HG03565 (cell line): Measurements from ENCODE around the gene RAB6B.

ENCODE experiments used
- ATAC-seq: cut with Tn5 transposase; IDR thresholded peaks from one replicate; pipeline ENCODE4 v1.9.1; 2021; ENCODE audit warnings: mild to moderate bottlenecking, moderate library complexity; ENCODE audit not compliant: unreplicated experiment

RAB6B gene

GRCh38 chr3:133860519-133860918, 35.2 kb downstream of the RAB6B start:
- ATAC-seq: no peak

- ATAC-seq: no peak
These were observed 36.1 kb downstream of the RAB6B start for GRCh38 chr3:133859381-133860234.

GRCh38 chr3:133857767-133858166, 37.9 kb downstream of the RAB6B start:
- ATAC-seq: no peak

DNA sequence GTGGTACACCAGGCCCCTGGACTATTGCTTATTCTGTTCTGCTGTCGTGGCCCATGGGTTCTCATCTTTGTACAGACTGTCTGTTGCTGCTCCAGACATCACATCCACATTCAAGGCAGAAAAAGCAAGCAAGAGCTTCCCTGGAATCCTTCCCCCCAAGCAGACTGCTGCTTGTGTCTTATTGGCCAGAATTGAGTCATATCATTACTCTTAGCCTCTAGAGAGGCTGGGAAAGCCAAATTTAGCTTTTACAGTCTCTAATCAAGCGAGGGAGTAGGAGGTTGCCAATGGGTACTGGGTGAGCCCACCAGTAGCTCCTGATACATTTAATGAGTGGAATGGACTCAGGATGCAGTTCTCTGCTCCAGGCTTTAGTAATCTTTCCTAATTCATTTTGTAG, 39.4 kb downstream of the RAB6B start:
- ATAC-seq: no peak

DNA sequence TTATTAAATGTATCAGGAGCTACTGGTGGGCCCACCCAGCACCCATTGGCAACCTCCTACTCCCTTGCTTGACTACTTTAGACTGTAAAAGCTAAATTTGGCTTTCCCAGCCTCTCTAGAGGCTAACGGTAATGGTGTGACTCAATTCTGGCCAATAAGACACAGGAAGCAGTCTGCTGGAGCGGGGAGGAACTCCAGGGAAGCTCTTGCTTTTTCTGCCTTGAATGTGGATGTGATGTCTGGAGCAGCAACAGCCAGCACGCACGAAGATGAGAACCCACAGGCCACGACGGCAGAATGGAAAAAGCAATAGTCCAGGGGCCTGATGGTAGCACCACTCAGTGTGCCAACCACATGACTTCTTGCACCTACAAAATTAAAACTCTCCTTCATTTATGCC, 39.9 kb downstream of the RAB6B start:
- ATAC-seq: no peak

- no peak for ATAC-seq
These were observed 40.7 kb downstream of the RAB6B start for GRCh38 chr3:133855002-133855370.

DNA sequence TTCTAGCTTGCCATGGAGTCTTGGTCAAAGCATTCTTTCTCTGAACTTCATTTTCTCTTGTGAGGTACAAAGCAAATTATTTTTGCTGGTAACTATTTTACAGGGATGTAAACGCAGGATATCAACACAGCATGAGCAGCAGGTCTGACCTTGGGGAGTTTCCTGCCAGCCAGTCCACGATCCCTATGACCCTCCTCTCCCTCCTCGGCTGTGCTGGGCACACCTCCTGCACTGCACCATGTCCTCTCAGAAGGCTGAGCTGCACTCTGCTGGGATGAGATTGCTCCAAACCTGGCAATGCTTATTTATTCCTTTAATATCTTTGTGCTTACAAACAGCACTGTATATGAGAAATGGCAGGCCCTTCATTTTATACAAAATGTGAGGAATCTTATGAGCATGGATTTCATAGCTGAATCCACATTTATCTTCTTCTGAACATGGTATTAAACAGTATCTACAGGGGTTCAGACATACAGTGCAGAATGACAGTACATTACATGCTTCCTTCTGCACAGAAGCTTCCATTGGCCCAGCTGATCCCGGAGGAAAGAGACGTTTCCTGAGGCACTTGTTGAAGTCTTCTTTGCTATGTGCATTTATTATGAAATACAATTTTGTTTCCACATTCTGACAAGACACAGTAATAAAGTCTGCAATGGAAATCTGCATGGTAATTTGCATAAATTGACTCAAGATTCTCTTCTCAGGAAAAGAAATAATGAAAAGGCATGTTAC, 41.2 kb downstream of the RAB6B start:
- no peak for ATAC-seq

DNA sequence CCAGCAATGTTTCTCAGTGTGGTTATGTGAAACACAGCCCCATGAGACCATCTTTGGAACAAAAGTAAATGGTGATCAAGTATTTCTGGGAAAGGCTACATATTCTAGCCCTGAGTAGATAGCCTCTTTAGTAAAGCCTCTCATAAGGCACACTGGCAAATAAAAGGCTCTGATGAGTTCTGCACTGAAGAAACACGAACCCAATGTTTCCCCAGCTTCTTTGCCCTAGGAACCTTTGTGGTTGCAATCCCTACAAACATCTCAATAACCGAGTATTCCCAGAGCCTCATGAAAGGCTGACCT, 41.8 kb downstream of the RAB6B start:
- ATAC-seq: no peak

DNA sequence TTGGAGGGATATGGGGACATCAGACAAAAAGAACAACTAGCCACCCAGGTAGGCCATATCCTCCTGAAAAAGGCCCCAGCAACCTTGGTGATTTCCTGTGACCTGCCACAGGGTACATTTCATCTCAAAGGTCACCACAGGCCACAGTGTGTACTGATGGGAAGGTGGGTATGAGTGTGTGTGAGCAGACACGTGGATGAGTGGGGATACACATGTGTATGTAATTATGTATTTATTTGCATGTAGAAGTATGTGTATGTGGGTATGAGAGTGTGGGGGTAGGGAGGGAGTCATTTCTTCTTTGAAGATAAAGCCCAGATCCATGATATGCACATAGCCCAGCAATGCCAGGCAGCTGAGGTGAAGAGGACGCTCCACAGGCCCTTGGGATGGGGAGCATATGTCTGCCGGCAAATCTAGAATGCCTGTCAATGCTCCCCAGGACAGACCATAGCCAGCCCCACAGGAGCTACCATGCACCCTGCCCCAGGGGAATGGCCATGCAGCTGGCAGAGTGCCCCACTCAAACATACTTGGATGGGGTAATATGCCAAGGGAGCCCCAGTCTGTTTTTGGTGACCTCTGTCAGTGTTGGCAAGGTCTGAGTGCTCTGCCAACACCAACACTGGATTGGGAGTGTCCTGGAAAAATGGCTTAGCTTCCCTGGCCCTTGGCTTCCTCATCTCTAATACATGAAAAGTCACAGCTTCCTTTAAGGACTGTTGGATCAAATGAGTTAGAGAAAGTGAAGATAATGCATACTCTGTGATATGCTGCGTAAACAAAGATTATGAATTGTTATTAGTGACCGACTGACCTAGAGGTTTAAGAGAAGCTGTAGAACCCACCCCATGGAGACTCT, 42.4 kb downstream of the RAB6B start:
- ATAC-seq: no peak

DNA sequence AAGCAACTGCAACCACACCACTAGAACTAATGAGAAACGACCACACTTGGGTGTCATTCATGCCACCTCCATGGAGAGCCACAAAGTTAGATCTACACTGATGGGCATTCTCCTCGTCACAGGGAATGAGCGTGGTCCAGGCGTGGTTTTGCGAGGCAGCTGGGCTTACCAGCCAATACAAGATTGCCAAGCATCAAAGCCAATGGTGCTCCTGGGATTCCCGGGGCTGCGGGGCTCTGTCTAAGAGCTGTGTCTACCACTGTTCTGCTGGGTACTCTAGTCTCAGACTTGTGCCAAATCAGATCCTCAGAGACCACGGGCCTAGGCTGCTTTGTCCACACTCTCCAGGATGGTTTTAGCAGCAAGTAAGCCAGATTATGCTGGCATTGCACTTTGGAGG, 43.8 kb downstream of the RAB6B start:
- ATAC-seq: no peak

DNA sequence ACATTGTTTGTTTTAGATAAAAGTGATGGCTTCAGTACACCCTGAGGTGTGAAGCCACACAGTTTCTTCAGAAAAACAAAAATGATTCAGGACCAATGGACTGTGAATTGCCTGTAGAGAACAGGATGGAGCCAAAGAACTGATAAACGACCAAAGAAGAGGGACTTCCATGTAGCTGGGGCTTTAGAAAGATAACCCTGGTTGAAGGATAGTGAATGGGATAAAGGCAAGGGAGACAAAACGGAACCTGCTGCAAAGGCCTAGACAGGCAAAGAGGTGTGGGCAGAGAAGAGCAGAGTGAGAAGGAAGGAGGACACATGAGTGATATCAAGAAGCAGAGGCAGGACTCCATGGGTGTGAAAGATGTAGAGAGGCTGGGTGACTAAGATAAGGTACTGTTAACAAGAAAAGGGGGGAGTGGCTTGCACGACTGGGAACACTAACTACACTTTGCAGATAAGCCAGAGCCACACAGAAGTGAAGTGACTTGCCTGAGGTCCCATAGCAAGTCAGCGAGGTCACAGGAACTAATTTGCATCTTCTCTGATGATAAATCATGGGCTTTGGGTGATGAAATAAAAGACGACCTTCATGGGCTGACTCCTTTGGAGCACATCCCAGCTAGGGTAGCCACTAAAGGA, 44.3 kb downstream of the RAB6B start:
- peak; percentile 28 for ATAC-seq

DNA sequence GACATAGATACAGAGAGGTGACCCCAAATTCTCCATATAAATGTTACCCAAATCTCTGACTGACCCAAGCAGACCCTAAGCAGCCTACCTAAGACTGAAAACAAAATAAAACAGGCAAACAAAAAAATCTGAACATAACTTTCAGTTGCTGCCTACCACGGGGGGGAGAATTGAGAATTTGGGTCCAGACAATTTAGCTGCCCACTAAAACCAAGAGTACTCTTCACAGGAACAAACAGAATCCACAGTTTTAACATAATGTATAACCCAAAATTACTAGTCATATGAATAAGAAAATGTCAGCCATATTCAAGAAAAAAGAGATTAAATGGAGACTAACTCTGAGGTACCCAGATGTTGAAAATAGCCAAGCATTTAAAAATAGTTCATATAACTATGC, 45.6 kb downstream of the RAB6B start:
- ATAC-seq: no peak

GRCh38 chr3:133849346-133849745, 46.3 kb downstream of the RAB6B start:
- ATAC-seq: no peak

- no peak for ATAC-seq
These were observed 50.6 kb downstream of the RAB6B start for GRCh38 chr3:133845127-133845526.

DNA sequence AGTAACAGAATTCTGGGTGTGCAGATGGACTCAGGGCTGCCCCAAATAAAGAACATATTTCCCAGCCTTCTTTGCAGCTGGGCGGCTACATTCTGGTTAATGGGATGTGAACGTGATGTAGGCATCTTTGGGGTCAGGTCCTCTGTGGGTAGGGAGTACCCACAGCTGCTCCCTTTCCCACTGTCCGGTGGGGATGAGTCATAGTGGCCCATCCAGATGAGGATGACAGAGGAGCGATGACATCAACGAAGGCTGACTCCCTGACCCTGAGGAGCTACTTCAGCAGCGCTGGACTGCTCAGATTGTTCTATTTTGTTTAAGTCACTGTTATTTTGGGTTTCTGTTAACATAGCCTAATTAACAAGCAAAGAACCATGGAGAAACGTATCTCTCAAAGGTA, 52.0 kb downstream of the RAB6B start:
- ATAC-seq: no peak

- no peak for ATAC-seq
These were observed 53.5 kb downstream of the RAB6B start for GRCh38 chr3:133842158-133842557.

- no peak for ATAC-seq
These were observed 54.5 kb downstream of the RAB6B start for GRCh38 chr3:133841196-133841595.

- no peak for ATAC-seq
These were observed 54.9 kb downstream of the RAB6B start for GRCh38 chr3:133840767-133841166.

GRCh38 chr3:133840055-133840737, 55.5 kb downstream of the RAB6B start:
- ATAC-seq: no peak

GRCh38 chr3:133838916-133839800, 56.5 kb downstream of the RAB6B start:
- ATAC-seq: no peak
